GM12874 (cell line): Measurements from ENCODE around the gene RNASET2.

ENCODE experiments used
- TF ChIP-seq, protein P1 (sequence below): IDR thresholded peaks from 2 replicates; pipeline ENCODE4 v1.5.1; 2011; ENCODE audit warnings: low read depth, mild to moderate bottlenecking, control low read depth, low read length, moderate library complexity; ENCODE audit not compliant: insufficient read depth

RNASET2 gene

DNA sequence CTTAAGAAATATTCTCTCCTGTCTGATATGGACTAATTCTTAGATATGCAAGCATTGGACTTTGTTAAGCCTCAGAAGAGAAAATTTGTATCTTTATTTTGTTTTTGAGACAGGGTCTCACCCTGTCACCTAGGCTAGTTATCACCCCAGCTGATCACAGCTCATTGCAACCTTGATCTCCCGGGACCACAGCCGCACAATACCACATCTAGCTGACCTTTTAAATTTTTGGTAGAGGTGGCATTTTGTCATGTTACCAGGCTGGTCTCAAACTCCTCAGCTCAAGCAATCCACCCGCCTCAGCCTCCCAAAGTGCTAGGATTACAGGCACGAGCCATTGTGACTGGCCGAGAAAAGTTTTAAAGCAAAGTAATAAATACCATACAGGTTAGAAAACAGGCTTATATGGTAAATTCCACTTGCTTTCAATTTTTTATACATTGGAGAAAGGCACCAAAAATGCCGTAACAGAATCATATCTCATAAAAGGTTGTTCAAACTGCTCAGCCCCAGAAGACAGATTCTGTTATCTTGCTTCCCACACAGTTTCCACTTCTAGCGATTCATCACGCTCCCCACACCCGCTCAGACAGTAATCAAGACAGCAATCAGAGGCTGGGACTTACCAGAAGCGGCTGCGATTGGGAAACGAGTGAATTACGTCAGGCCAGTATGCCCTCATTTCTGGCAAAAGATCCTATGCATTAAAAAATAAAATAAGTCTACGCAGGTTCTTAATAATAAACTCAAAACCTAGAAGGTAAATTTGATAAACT lies 13.8 kb downstream of the RNASET2 start:
- TF ChIP-seq, protein P1, sequence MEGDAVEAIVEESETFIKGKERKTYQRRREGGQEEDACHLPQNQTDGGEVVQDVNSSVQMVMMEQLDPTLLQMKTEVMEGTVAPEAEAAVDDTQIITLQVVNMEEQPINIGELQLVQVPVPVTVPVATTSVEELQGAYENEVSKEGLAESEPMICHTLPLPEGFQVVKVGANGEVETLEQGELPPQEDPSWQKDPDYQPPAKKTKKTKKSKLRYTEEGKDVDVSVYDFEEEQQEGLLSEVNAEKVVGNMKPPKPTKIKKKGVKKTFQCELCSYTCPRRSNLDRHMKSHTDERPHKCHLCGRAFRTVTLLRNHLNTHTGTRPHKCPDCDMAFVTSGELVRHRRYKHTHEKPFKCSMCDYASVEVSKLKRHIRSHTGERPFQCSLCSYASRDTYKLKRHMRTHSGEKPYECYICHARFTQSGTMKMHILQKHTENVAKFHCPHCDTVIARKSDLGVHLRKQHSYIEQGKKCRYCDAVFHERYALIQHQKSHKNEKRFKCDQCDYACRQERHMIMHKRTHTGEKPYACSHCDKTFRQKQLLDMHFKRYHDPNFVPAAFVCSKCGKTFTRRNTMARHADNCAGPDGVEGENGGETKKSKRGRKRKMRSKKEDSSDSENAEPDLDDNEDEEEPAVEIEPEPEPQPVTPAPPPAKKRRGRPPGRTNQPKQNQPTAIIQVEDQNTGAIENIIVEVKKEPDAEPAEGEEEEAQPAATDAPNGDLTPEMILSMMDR, result no peak

DNA sequence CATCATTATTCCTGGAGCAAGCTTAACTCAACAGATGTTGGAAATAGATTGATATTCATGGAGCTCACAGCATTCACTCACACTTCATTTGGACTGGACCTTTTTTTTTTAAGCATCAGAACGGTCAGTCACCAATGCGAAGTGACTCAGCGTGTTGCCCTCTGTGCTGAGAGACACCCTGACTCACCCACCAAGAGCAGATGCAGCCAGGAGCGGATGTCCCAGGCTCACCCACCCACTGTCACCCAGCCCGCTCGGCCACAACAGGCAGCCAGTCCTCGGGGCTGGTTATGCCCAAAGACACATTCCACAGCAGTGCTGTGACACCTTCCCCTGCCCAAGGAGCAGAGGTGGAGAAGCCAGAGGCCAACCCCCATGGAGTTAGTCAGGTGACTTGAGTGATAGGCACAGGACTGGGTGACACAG lies 15.7 kb downstream of the RNASET2 start:
- TF ChIP-seq, protein P1, result no peak

DNA sequence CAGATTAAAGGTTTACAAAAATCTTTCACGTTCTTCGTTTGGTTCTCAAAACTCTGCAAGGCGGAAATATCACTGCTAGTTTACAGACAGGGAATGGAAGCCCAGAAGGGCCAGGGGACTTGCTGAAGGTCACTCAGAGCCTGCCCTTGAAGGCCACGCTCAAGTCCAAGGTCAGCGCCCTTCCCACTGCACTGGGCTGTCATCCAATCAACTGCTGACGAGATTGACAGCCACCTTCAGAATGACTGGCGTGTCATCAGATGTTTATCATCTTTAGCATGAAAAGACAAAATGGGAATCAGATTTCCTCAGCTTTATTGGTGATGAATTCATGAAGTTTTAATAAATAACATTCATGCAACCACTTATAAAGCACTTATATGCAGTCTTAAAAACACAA lies 16.5 kb downstream of the RNASET2 start:
- TF ChIP-seq, protein P1, result no peak

DNA sequence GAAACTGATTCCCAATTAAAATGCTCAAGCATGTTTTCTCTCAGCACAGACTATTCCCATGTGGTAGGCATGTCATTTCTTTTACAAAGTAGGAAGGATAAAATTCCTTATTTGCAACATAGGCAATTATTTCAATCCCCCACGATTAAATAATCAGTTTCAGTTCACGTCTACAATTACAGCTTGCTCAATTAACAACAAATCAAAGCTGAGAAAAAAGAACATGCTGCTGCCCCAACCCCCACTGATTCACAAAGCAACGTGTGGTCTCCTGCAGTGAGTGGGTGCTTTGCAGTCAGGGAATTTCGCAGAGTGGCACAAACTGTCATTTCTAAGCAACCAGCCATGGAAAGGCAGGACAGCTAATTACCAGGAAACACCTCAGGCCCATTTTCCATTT lies 17.0 kb downstream of the RNASET2 start:
- TF ChIP-seq, protein P1, result no peak

DNA sequence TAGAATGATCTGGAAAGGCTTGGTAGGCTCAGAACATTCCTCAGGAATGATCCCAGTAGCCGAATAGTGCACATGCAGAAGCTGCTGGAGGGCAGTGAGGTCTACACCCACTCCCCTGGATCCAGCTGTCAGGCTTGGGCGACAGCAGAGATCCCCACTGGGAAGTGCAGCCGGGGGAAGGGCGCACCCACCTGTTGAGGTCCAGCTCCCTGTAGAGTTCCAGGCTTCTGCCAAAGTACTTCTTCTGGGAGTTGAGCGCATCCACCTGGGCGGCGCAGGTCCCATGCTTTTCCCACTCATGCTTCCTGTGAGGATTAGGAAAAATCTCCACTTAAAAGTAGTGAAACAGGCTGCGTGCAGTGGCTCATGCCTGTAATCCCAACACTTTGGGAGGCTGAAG lies 17.6 kb downstream of the RNASET2 start:
- TF ChIP-seq, protein P1, result no peak

DNA sequence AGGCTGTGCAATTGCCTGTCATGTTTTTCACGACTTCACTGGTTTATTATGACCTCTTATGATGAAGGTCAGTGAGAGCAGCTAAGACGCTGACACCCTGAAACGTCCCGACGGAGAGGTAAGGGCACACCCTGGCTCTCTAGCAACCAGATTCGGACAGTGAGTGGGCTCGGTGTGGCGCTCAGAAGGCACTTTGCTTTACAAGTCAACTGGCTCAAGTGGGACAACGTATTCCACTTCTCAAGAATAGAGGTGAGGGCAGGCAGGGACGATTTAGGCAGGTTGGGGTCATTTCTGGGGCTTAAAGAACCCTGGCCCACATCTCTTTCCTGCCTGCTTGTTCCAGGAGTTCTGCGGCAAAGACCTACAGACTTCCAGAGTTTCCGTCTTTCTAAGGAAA lies 18.2 kb downstream of the RNASET2 start:
- TF ChIP-seq, protein P1, result no peak

DNA sequence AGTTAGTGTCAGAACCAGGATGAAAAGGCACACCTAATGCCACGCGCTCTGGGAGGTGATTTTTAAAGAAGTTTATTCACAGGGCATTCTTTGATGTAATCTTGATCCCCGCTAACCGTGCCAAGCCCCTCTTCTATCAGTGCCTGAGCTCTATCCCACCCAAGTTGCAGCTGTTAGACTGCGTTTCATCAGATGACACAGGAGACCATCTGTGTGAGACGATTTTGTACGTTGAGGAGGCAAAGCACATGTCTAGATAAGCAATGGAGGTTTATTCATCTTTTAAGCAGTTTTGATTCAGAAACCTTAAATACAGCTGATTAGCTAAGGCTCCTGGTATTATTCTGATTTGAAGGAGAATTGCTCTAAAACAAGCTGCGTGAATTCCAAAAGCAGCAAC lies 18.6 kb downstream of the RNASET2 start:
- TF ChIP-seq, protein P1, result no peak
